NAMALWA (cell line): ENCODE results near the gene KIF23.

Experiments used
- DNase-seq: peaks from one replicate; pipeline ENCODE4 v3.0.0-alpha.2; 2015; ENCODE audit warnings: low spot score

Gene KIF23

GRCh38 chr15:69394556-69395282 is 19.4 kb upstream of the KIF23 start:
- DNase-seq = peak; percentile 87

GRCh38 chr15:69395460-69395859 is 18.7 kb upstream of the KIF23 start:
- DNase-seq = no peak

DNA sequence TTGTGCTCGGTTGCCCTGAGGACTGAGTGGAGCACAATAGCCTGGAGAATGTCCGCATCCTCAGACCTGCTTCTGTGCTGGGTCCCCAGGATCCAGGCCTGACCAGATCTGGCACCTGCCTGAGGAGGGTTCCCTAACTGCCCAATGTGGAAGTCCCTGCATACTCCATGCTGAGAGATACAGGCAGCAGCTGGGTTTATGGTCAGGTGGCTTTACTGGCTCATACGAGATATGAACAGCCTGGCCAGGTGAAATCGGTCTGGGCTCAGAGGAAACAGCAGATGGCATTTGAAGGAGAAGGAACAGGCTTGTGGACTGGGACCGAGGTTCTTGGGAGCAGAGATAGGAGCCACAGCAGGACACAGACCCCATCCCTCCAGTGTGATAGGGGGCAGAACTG is 18.2 kb upstream of the KIF23 start:
- no peak for DNase-seq

DNA sequence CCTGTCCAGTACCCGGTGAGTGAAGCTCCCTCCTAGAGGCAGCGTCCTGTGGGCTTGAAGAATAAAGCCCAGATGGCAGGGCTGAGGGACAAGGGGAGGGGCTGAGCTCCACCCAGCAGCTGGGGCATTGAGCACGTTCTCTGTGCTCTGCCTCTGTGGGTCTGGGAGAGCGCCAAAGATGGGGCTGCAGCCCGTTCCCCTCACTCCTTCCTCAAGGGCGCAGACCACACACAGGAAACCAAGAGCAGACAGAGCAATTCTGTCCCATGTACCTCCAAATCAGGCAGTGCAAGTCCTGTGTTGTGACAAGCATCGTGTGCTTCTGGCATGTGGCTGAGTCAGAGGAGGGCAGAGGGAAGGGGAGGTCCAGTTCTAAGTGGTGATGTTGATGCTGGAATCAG is 15.7 kb upstream of the KIF23 start:
- DNase-seq = no peak

GRCh38 chr15:69400850-69401249 is 13.3 kb upstream of the KIF23 start:
- no peak for DNase-seq

GRCh38 chr15:69402816-69403215 is 11.3 kb upstream of the KIF23 start:
- no peak for DNase-seq

DNA sequence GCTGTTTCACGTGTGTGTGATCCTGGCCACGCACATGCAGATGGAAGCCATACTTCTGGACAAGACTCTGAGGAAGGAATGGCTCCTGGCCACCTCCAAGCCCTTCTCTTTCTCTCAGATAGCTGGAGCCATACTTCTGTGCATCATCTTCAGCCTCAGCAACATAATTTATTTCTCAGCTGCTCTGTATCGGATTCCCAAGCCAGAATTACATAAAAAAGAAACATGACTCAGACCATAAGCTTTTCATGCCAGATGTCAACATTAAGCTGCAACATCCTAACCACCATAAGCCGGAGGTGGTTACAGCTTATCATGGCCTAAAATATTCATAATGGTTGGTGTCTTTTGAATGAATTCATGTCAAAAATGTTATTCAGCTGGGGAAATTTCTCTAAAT is 10.6 kb upstream of the KIF23 start:
- no peak for DNase-seq

GRCh38 chr15:69405110-69405509 is 9.0 kb upstream of the KIF23 start:
- DNase-seq = no peak

GRCh38 chr15:69407719-69408400 is 6.3 kb upstream of the KIF23 start:
- no peak for DNase-seq

DNA sequence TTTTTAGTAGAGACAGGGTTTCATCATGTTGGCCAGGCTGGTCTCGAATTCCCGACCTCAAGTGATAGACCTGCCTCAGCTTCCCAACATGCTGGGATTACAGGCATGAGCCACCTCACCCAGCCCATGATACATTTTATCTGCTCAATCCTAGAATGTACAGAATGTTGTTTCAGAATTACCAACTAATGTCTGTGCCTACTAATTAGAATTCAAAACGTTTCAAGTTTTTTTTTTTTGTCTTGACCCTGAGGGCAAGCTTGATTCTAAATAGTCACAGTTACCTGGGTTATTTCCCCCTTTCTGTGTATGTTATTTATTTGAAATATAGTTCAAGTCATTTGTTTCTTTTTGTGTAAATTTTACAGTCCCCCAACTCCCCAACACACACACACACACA is 5.3 kb upstream of the KIF23 start:
- no peak for DNase-seq

DNA sequence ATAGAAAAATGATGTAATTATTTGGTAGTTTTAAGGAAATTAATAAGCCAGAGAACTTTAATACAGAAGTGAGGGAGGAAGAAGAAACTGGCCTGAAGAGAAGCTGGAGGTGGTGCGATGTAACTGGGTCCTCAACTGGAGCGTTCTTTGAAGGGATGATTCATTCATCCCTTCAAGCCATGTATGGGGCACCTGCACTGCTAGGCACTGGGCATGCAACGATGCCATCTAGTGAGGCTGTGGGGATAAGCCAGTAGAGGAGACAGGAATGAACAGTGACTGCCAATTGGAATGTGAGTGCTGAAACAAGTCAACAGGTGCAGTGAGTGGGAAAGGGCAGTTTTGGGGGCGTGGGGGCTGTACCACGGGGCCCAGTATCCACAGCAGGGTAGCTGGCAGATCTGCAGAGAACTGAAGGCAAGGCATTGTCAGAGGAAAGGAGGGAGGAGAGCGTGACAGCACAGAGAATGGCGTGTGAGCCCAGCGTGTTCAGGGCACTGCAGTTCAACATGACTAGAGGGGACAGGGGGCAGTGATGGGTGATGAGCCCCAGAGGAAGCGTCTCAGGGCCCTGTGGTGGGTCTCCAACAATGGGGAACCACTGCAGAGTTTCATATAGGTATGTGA is 3.8 kb upstream of the KIF23 start:
- peak; percentile 33 for DNase-seq

GRCh38 chr15:69412274-69412673 is 1.9 kb upstream of the KIF23 start:
- DNase-seq = no peak

GRCh38 chr15:69412701-69413100 is 1.4 kb upstream of the KIF23 start:
- no peak for DNase-seq

GRCh38 chr15:69414701-69415167 is 585 bp downstream of the KIF23 start:
- DNase-seq = peak; percentile 55

- peak; percentile 22 for DNase-seq
Measured at GRCh38 chr15:69415381-69415780, 1.2 kb downstream of the KIF23 start.

DNA sequence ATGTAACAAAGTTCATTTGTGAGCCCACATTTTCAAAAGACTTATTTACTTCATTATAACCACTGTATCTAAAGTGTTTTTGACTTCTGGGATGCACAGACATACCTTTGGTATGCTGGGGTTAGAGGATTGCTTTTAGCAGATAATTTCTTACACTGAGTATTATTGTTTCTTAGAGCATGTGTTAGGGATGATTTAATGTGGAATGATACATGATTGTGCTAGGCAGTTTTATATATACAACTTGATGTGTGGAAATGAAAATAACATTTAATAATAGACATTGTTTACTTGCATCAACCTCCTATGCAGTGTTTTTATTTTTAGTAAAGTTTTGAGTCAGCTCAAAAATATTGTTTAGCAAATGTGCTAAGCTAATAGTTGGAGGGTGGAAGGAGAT is 3.4 kb downstream of the KIF23 start:
- DNase-seq = no peak

GRCh38 chr15:69421498-69421897 is 7.3 kb downstream of the KIF23 start:
- no peak for DNase-seq

DNA sequence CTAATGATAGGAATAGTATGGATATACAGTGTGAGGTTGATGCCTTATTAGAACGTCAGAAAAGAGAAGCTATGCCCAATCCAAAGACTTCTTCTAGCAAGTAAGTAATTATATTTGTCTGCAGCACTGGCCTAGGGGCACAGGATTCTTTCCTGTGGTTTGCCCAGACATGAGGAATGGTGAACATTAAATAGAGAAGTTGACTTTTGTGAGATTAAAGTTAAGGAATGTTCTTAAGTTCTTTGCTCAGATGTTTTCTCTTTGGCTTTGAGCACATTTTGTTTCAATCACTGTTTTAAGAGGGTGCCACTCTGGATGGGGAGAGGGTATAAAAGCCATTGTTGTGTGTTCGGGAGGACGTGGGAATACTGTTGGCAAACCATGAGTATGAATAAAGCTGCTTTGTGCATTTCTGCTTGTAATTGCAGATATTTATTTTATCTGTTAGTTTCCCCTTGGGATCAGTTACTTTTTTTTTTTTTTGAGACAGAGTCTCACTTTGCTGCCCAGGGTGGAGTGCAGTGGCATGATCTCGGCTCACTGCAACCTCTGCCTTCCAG is 8.3 kb downstream of the KIF23 start:
- no peak for DNase-seq

DNA sequence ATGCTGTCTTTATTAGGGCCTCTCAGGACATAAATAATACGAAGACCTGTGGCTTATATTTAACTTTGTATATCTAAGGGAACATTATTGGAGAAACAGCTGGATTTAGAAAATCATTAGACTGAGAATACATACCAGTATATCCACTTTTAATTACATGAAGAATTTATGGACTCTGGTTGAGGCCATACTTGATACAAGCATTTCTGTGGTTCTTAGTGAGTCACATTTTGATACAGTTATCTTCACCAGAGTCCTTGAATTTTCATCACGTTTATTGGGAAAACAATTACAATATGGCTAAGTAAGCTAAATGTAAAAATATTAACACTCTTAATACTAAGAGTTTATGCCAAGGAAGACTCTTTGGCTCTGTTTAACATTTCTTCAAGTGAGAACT is 9.9 kb downstream of the KIF23 start:
- DNase-seq = no peak

- no peak for DNase-seq
Measured at GRCh38 chr15:69424748-69425413, 10.7 kb downstream of the KIF23 start.

- DNase-seq = no peak
Measured at GRCh38 chr15:69433831-69434230, 19.7 kb downstream of the KIF23 start.

DNA sequence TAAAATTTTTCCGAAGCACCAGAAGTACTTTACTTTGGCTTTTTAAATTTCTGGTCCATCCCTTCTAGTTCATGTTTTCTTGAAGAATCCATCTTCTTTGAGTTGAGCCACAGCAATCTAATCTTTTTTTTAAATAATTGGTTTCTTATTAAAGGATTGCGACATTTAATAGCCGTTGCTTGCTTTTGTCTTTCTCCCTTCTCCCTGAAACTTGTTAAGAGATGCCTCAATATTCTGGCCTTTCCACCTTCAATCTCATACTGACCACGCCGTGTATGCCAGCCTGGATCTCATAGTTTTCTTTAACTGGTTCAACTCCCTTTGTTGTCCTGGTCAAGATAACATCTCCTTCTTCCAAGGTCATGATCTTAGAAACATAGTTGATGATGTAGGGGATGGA is 20.1 kb downstream of the KIF23 start:
- DNase-seq = no peak
